Amniotic stem cell (primary cell): ENCODE data around the gene C19orf73.
"Not testable (repeated sequence)": the region's sequence is repeated elsewhere in the genome, so short reads cannot be mapped to it uniquely, and the experiment has no call there.

Source experiments
- DNase-seq: peaks from one replicate; lab custom pipeline; 2025; lab: John Stamatoyannopoulos, UW

Gene C19orf73

GRCh38 chr19:49121841-49122240, 2.9 kb upstream of the C19orf73 start:
- not testable (repeated sequence) for DNase-seq

- DNase-seq, result no peak
Observed at GRCh38 chr19:49120868-49121267, 1.9 kb upstream of the C19orf73 start.

GRCh38 chr19:49120325-49120683, 1.4 kb upstream of the C19orf73 start:
- no peak for DNase-seq

GRCh38 chr19:49119411-49120324, 725 bp upstream of the C19orf73 start, which contains the start of gene PPFIA3:
PPFIA3 (plus strand) TSS chr19:49119544; CDS start chr19:49127874, 8,330 bp downstream.
- DNase-seq, result peak; percentile 45

- DNase-seq, result no peak
Observed at GRCh38 chr19:49117677-49118564, 1.0 kb downstream of the C19orf73 start.

- DNase-seq, result no peak
Observed at GRCh38 chr19:49116544-49116943, 2.4 kb downstream of the C19orf73 start.

GRCh38 chr19:49114630-49115363, 4.1 kb downstream of the C19orf73 start:
- DNase-seq, result no peak

GRCh38 chr19:49113762-49114629, 4.9 kb downstream of the C19orf73 start, which contains the start of gene LIN7B:
LIN7B (plus strand) TSS chr19:49114370; CDS start chr19:49114405, 35 bp downstream.
- no peak for DNase-seq

- DNase-seq, result no peak
Observed at GRCh38 chr19:49111218-49111998, 7.5 kb downstream of the C19orf73 start.

- DNase-seq, result no peak
Observed at GRCh38 chr19:49110567-49110966, 8.4 kb downstream of the C19orf73 start.

- no peak for DNase-seq
Observed at GRCh38 chr19:49109569-49110233, 9.2 kb downstream of the C19orf73 start.

- no peak for DNase-seq
Observed at GRCh38 chr19:49109051-49109450, 9.9 kb downstream of the C19orf73 start.

- no peak for DNase-seq
Observed at GRCh38 chr19:49107625-49108459, 11.1 kb downstream of the C19orf73 start.

- DNase-seq, result no peak
Observed at GRCh38 chr19:49106648-49107135, 12.3 kb downstream of the C19orf73 start.

- DNase-seq, result no peak
Observed at GRCh38 chr19:49104229-49104864, 14.6 kb downstream of the C19orf73 start.

- DNase-seq, result no peak
Observed at GRCh38 chr19:49103331-49104085, 15.4 kb downstream of the C19orf73 start.

- no peak for DNase-seq
Observed at GRCh38 chr19:49102303-49102702, 16.6 kb downstream of the C19orf73 start.
